MV-4-11 (cell line): ENCODE results near the gene GATAD2A.
A peak's percentile ranks its signal among the peaks of the same experiment; 100 is the strongest.

Source experiments
- DNase-seq: peaks from one replicate; lab custom pipeline; 2025; lab: John Stamatoyannopoulos, UW

The GATAD2A gene

DNA sequence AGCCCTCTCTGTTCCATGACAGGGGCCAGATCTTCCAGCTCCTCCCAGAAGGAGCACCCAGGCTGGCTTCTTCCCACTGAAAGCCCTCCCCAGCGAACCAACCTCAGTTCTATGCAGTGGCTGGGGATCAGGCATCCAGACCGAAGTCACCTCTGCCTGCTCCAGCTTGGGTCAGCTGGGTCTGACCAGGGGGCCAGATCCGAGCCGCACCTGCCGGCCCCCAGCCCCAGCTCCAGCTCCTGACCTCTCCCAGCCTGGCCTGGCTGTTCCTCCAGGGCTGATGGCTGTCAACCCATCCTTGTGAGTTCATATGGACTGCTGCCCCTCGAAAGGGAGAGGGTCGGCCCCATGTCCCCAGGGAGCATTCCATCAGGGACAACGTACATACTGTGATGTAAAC lies 101.9 kb downstream of the GATAD2A start:
- DNase-seq: no peak

DNA sequence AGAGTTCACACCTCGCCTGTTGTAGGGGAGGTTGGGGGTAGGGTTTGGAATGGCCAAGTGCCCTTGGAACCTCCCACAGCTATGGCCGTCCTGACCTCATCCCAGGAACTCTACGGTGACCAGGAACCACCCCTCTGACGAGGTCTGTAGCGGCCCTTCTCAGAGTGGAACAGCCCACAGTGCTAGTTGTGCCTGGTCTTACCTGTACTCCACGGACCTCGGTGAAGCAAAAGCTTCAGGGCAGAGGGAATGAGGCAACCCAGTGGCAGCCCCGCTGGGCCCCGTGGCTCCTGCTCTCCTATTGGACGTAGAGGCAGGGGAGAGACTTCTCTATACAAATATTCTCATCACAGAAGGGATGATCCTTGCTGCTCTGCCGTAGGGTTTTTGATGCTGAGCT lies 102.7 kb downstream of the GATAD2A start:
- no peak for DNase-seq

DNA sequence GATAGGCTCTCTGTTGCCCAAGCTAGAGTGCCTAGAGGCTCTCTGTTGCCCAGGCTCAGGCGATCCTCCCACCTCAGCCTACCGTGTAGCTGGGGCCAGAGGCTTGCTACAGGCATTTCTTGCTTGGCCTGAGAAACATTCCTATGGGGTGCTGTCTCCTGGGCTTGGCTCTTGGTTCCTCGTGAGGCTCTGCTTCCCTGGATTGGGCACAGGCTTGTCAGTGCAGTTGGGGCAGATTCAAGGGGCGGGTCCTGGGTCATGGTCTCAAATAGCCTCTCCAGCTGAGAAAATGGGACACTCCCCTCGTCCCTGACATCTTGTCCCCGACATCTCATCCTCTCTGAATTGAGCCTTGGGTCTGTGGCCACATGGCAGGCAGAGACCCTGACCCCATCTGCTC lies 105.0 kb downstream of the GATAD2A start:
- no peak for DNase-seq

DNA sequence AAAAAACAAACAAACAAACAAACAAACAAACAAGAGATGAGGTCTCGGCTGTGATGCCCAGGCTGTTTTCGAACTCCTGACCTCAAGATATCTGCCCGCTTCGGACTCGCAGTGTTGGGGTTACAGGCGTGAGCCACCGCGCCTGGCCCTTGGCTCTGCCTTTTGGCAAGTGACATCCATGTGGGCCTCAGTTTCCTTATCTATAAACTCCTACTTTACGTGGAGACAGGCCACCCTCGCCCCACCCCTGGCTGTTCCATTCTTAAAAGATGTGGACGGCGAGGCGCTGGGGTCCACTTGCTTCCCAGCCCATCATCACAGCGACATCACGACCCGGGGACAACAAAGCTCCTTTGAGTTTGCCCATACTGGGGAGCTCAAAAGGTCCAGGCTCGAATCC lies 108.2 kb downstream of the GATAD2A start:
- no peak for DNase-seq

DNA sequence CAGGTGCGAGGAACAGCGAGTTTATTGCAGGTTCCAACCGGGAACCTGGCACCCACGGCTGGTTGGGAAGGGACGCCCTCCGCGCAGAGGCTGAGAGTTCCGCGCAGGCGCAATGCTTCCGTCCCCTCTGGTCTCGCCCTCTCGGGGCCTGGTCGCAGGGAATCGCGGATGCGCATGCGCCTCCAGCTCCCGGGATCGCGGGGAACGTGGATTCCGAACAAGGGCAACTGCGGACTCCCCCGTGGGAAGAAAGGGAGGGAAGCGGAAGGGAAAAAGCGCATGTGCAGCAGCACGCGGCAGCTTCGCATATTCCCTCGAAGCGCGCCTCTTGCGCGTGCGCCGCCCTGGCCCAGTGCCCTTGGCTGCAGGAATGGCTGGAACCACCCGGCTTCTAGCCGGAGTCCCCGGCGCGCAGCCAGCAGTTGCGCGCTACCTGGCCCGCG lies 108.8 kb downstream of the GATAD2A start:
- no peak for DNase-seq

DNA sequence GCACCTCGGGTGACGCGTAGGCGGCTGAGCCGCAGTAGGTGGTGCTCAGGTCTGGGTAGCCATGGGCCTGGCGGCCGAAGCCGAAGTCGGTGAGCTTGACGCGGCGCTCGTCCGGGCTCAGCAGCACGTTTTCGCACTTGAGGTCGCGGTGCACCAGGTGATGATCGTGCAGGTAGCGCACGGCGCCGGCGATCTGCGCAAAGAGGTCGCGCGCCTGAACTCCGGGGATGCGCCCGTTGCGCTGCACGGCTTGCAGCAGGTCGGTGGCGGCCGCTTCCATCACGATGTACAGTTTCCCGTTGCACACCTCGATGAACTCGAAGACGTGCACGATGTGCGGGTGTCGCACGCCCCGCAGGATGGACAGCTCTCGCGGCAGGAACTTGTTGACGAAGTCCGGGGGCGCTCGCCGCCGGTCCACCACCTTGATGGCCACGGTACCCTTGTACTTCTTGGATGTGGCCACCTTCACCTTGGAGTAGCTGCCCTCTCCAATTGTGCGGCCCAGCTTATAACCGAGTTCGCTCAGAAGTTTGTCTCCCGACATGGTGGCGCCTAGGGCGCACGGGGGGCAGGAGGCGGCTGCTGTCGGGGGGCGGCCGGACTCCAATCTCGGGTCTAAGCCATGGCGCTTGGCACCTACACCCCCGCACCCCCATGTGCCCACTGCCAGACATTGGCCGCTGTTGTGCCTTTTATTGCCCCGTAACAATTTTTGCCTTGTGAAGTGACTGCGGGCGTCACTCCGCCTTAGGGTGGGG lies 109.6 kb downstream of the GATAD2A start, which contains the start of gene TSSK6:
TSS of gene TSSK6 (minus strand) at position 668 of the 761 bp plus-strand sequence. CDS start at position 547, 121 bp downstream.
- no peak for DNase-seq

DNA sequence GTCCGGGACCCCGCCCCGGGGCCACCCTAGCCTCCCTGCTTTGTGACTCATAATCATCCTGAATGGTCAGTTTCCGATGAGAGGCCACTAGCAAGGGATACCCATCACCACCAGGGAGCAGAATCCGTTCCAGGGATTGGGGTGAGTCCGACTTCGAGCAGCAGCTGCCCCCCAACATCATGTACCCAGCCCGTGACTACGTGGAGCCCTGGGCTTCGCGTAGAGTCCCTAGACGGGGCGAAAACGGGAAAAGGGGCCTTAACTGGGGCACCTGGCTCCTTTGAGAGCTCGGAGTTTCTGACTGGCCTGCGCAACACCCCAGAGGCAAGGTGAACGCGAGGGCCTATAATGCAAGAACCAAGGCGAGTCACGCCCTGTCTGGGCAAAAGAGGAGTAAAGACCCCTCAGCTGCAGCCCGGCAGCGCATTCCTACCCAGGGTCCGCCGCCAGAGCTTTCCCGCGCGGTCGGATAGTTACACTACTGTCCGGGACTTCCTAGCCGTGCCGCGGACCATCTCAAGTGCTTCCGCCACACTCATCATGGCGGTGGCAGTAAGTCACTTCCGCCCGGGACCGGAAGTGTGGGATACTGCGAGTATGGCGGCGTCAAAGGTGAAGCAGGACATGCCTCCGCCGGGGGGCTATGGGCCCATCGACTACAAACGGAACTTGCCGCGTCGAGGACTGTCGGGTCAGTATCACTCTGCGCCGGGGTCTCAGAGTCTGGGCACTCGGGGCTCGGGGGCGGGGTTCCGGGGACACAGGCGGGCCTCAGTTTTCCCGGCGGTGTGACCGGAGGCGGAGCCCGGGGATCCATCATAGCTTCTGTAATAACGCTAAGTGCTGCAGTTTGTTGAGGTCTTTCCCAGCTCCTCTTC lies 110.4 kb downstream of the GATAD2A start, which contains the start of gene NDUFA13:
TSS of gene NDUFA13 (plus strand) at position 584 of the 878 bp plus-strand sequence. CDS start at position 598, 14 bp downstream.
- peak; percentile 93 for DNase-seq

DNA sequence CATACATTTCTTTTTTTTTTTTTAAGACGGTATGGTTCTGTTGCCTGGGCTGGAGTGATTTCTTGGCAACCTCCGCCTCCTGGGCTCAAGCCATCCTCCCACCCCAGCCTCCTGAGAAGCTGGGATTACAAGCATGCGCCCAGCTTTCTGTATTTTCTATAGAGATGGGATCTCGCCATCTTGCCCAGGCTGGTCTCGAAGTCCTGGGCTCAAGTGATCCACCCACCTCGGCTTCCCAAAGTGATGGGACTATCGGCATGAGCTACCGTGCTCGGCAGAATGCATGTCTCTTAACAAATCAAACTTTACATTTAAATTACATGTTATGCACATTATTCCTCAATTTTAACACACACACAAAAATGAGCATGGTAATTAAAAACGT lies 111.8 kb downstream of the GATAD2A start:
- no peak for DNase-seq

DNA sequence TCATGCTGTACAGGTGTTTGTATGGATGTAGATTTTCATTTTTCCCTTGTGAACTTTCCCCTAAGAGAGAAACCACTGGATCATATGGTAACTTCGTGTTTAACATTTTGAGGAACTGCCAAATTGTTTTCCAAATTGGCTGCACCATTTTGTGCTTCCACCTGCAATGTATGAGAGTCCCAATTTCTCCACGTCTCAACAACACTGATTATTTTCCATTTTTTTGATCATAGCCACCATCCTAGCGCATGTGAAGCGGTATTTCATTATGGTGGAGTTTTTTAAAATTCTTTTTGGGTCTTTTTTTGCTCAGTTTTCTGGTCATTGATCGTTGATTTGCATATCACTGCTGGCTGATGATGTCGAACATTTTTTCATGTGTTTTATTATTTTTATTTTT lies 115.5 kb downstream of the GATAD2A start:
- DNase-seq: no peak

DNA sequence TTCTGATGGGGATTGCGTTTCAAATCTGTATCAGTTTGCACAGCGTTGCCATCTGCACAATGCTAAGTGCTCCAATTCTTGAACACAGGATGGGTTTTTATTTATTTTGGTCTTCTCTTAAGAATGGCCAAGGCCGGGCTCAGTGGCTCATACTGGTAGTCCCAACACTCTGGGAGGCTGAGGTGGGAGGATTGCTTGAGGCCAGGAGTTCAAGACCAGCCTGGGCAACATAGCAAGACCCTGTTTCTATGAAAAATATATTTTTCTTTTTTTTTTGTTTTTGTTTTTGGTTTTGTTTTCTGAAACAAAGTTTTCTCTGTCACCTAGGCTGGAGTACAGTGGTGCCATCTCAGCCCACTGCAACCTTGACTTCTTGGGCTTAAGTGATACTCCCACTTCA lies 117.7 kb downstream of the GATAD2A start:
- no peak for DNase-seq

DNA sequence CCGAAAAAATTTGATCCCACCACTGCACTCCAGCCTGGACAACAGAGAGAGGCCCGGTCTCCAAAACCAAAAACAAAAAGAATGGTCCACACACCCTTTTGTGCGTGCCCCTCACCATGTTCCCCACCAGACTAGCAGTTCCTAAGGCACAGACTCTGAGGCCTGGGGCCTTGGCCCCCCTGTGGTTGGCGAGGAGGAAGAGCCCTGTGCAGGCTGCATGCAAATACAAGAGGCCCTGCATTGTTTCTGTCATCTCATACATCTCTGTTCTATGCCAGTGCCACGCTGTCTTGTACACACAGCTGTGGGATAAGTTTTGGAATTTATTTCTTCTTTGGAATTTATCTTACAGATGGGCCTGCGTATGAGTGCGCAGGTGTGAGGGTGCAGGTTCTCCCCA lies 118.6 kb downstream of the GATAD2A start:
- no peak for DNase-seq

DNA sequence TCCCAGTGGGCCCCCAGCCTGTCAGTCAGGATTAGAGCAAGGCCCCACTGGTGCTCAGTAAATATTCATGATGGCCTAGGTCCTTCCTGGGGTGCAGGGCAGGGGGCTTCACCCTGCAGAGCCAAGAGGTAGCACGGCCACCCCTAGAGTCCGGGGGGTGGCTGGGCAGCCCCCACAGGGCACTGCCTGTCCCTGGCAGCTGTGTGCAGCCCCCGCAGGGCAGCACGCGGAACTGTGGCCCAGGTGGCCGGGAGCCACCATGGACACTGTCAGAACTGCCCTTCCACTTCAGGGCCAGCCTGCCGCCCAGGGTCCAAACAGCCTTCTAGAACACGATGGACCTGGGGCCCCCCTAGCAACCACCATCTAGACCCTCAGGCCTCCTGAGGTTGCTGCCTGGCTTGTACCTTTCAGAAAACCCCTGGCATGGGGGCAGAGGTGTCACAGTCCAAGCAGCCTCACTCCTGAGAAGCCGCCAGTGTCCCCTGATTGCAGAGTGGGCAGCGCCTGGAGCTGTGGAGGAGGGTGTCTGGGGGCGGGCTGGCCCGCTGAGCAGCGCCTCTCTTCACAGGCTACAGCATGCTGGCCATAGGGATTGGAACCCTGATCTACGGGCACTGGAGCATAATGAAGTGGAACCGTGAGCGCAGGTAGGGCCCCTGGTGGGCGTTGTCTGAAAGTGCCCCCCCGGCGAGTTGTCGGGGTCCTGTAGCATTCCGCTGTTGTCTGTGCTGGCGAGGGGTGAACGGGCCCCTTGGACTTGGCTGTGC lies 120.3 kb downstream of the GATAD2A start:
- DNase-seq: no peak

DNA sequence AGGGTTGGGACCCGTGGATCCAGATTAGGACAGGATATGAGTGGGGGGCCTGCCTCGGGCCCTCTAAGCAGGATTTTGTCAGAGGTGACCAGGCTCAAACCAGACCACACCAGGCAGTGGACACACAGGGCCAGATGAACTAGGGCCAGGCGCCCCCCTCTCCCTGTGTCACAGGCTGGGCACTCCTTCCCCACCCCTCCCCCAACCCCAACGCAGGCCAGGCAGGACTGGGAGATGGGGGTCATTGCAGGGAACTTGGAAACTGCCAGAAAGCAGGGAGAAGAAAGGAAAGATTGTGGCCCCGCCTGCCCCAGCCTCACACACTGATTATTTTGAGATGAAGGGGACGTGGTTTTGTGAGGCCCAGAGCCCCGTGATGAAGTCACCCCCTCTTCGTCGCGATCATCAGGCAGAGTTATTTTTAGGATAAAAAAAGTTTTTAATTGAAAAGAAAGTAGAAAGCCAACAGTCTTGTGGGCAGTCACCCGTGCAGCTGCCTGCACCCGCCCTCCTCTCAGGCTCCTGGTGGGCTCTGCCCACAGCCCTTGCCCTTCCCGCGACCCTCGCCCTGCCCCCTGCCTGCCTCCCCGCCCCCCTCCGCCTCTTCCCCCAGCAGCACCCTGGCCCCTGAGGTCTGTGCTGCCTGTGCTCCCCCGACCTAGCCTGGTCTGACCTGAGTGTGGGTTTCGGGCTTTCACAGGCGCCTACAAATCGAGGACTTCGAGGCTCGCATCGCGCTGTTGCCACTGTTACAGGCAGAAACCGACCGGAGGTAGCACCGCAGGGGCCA lies 121.3 kb downstream of the GATAD2A start:
- DNase-seq: peak; percentile 63

DNA sequence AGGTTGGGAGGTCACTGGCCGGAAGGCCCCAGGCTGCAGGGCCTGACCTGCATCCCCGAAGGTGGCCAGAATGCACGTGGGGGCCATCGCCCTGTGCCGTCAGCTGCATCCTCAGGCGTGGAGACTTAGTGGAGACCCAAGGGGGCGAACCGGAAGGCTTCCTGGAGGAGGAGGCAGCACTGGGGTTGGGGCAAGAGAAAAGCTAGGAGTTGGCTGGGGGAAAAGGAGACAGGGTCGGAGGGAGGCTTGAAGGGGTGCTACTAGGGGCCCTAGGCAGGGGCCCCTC lies 121.8 kb downstream of the GATAD2A start:
- no peak for DNase-seq

DNA sequence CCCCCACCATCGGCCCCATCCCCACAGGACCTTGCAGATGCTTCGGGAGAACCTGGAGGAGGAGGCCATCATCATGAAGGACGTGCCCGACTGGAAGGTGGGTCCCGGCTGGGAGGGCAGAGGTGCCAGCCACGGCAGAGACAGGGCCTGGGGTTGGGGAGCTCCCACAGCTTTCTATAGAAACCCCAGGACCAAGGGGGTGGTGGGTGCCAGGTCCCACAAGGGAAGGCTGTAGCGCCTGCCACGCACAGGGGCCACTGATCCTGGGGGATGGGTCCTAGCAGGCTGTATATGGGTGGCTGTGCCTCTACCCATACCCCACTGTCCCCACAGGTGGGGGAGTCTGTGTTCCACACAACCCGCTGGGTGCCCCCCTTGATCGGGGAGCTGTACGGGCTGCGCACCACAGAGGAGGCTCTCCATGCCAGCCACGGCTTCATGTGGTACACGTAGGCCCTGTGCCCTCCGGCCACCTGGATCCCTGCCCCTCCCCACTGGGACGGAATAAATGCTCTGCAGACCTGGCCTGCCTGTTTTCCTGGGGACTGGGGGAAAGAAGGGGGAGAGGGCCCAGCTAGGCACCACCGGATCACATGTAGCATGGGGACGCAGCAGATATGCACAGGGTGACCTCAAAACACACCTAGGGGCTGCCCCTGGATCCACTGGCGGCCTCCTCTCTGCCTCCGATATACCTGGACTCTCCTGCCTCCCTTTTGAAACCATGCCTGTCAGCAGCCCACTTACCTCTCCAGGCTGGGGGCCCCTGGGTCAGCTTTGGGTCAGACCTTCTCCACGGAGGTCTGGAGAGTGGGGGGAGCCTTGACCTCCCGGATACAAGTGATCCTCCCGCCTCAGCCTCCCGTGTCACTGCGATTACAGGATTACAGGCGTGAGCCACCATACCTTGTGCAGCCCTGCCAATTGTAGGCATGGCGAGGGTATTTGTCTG lies 122.5 kb downstream of the GATAD2A start:
- no peak for DNase-seq

DNA sequence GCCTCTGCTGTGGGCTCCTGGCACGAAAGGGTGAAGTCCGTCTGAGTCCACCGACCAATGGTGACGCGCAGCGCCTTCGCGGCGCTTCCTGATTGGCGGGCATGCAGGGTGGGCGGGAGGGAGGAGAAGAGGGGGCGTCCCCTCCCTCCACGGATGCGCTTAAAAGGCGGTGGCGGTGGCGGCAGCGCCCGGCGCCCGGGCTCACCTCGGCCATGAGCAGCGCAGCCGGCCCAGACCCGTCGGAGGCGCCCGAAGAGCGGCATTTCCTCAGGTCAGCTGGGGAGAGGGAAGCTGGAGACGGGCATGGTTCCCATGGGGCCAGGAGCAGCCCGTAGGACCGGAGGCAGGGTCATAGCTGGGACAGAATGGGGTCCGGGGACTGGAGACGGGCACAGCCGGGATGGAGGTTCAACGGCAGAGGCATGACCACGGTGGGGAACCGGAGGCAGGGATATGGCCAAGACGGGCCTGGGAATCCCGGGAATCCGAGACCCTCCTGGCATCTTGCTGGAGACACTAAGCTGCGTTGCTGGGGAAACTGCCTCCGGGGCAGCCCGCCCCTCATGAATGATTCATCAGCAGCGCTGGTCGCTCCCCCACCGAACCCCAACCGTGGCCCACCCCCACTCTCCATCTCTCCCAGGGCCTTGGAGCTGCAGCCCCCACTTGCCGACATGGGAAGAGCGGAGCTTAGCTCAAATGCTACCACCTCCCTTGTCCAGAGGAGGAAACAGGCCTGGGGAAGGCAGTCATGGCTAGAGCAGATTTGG lies 123.4 kb downstream of the GATAD2A start, which contains the start of gene YJEFN3:
TSS of gene YJEFN3 (plus strand) at position 191 of the 770 bp plus-strand sequence. CDS start at position 213, 22 bp downstream.
- no peak for DNase-seq

DNA sequence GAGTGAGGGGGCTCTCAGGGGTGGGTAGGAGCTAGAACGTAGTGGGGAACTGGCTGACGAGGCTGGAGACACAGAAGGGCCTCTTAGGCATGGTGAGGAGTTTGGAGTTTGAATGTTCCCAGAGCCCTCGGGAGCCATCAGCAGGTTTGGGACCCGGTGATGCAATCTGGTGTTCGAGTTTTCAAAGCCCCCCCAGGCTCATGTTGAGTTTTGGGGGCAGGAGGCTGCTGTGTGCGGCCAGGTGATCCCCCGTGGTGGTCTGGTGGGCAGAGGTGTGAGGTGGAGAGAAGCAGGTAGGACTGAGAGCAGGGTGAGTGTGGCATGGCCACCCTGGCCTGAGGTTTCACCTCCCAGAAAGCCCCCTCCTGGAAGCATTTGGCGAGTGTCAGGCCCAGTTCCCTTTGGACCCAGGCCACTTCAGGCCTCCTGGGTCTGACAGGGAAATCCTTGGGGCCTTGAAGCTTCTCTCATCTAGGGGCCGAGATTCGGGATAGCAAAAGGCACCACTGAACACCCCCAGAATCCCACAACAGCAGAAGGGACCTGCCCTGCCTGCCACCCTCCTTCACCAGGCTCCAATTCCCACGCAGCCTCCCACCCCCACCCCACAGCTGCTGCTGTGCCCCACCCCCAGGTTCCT lies 124.4 kb downstream of the GATAD2A start:
- DNase-seq: no peak

DNA sequence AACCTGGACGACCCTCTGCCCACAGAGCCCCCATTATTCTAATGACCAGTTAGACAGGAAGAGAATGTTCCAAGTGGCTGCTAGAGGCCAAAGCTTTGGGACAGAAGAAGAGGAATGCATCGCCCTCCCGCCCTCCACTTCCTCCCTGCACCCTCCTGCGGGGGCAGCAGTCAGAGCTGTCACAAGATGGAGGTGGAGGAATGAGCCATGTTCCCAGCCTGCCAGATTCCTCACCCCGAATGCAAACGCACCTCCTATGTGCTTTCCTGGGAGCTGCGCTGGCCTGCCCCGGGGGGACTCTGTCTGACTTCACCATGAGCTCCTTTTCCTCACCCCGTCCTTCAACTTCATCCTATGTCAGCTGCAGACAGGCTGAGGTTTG lies 124.9 kb downstream of the GATAD2A start:
- DNase-seq: no peak

DNA sequence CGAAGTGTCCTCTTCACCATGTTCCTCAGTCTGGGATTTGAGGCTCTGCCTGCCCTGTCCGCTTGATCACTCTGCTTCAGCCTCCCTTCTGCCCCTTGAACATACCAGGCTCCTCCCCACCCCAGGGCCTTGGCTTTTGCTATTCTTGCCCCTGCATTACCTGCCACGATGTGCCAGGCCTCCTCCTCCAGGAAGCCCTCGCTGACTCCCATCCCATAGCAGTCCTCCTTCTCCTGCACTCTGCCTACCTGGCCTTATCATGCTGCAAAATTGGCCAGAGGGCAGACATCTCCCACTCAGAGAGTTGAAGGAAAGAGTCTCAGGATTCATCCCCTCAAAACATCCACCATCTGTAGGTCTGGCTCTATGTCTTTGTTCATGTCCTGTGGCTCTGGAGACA lies 125.4 kb downstream of the GATAD2A start:
- DNase-seq: no peak
